Progenitor cell of endocrine pancreas (in vitro differentiated cells): ENCODE measurements around the gene SCRN1. TPM values are rescaled to one million over a fixed set of nuclear protein-coding genes. Genes with fewer than 3 reads are reported as not detected.

Source experiments
- DNase-seq: peaks from one replicate; pipeline ENCODE4 v3.0.0; 2021; ENCODE audit warnings: low spot score; ENCODE audit not compliant: unreplicated experiment
- H3K27ac Mint-ChIP-seq: 2 replicates; pipeline ENCODE4 v1.8.0; 2021; ENCODE audit warnings: mild to moderate bottlenecking, moderate library complexity, mixed read lengths
- H3K27me3 Mint-ChIP-seq: 2 replicates; pipeline ENCODE4 v1.8.0; 2021; ENCODE audit warnings: mixed read lengths
- H3K36me3 Mint-ChIP-seq: 2 replicates; pipeline ENCODE4 v1.8.0; 2022; ENCODE audit warnings: mixed read lengths; ENCODE audit not compliant: insufficient read depth
- H3K4me1 Mint-ChIP-seq: 2 replicates; pipeline ENCODE4 v1.8.0; 2021; ENCODE audit warnings: low read depth, mixed read lengths
- H3K4me3 Mint-ChIP-seq: 2 replicates; pipeline ENCODE4 v1.8.0; 2021; ENCODE audit warnings: low read depth, mild to moderate bottlenecking, moderate library complexity, mixed read lengths
- H3K9me3 Mint-ChIP-seq: 2 replicates; pipeline ENCODE4 v1.8.0; 2021; ENCODE audit warnings: low read depth, mixed read lengths
- total RNA-seq: library from RNA; stranded (reverse); gene quantifications from 2 replicates; pipeline ENCODE4 v1.2.1, GENCODE V29; 2021
- TF ChIP-seq, protein P1 (sequence below): fragments of 200-600 bp; sonication (generic); IDR thresholded peaks from one replicate; pipeline ENCODE4 v1.5.0; 2021; ENCODE audit warnings: antibody characterized with exemption, mild to moderate bottlenecking; ENCODE audit not compliant: unreplicated experiment

The SCRN1 gene
- total RNA-seq, 1 donor from 2014 or later = 53.4 TPM

DNA sequence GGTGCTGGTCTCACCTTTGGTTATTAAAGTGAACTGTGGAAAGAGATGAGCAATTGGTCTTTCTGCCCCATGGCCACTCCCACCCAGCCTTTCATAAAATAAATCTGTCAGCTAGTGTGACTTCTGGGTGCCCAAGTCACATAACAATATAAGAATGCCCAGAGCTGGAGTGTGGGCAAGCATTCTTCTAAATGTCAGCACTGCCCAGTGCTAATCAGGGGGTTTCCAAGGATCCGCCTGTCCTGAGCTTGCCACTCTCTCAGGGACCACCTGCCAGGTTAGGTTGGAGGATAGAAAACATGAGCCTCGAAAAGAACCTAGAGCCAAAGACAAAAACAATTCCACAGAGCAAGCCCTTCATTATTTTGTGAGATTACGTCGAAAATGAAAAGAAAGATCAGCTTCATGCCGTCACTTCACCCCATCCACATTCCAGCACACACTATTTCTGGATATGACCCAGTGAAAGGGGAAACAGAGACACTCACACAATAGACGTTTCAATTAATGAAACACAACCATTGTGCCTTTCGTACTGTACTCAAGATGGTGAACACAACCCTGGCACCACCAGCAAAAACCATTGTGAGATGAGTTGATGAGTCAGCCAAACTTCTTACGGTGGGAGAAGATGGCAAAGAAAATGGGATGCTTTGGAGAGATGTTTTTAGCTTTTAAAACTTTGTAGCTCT, 30.8 kb downstream of the SCRN1 start:
- Mint-ChIP-seq H3K4me1 (peaks cover 31% of the 10 kb centered on the region), H3K4me3 (no peak overlapping the region), H3K9me3 (peaks cover 3% of the 10 kb centered on the region), H3K27ac (peak overlapping the region; percentile 22), H3K27me3 (no peaks in the 10 kb centered on the region), H3K36me3 (peaks cover 21% of the 10 kb centered on the region)
- TF ChIP-seq, protein P1, sequence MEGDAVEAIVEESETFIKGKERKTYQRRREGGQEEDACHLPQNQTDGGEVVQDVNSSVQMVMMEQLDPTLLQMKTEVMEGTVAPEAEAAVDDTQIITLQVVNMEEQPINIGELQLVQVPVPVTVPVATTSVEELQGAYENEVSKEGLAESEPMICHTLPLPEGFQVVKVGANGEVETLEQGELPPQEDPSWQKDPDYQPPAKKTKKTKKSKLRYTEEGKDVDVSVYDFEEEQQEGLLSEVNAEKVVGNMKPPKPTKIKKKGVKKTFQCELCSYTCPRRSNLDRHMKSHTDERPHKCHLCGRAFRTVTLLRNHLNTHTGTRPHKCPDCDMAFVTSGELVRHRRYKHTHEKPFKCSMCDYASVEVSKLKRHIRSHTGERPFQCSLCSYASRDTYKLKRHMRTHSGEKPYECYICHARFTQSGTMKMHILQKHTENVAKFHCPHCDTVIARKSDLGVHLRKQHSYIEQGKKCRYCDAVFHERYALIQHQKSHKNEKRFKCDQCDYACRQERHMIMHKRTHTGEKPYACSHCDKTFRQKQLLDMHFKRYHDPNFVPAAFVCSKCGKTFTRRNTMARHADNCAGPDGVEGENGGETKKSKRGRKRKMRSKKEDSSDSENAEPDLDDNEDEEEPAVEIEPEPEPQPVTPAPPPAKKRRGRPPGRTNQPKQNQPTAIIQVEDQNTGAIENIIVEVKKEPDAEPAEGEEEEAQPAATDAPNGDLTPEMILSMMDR = no peak
- DNase-seq = no peak

DNA sequence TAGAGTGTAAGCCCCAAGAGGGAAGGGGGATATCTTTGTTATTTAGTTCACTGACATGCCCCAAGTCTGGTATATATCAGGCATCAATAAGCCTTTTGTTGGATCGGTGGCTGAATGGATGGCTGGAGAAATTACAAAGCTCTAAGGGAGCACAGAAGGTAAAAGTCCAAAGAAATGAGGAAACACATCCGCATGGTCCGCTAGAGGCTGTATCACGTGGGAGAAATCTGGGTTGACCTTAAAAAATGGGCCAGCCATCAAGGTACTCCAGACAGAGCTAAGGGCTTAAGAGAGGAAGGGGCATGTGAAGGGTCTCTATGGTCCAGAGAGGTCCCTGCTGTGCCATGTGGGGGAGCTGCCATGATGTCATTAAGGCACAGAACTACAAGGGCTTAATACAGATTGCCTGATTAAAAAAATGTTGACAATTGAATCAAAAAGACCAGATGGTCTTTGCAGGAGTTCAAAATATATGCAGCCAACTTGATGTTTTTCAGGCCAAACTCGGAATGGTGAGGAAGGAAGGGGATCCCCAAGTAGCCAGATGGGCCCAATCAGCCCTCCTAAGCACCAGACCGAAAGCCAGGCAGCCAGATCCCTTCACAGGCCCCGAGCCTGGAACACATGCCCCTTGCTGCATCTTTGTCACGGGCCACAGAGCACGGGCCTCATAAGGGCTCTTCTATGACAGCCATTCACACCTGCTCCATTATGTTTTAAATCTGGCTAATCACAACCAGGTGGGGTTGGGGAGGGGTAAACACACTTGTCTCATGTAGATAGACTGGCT, 31.9 kb downstream of the SCRN1 start:
- H3K4me1 Mint-ChIP-seq = peaks cover 31% of the 10 kb centered on the region
- peaks cover 17% of the 10 kb centered on the region for H3K36me3 Mint-ChIP-seq
- H3K4me3 Mint-ChIP-seq = no peak overlapping the region
- H3K9me3 Mint-ChIP-seq = peaks cover 3% of the 10 kb centered on the region
- H3K27ac Mint-ChIP-seq = peak overlapping the region; percentile 73
- no peaks in the 10 kb centered on the region for H3K27me3 Mint-ChIP-seq
- DNase-seq = no peak
- TF ChIP-seq, protein P1 = no peak

DNA sequence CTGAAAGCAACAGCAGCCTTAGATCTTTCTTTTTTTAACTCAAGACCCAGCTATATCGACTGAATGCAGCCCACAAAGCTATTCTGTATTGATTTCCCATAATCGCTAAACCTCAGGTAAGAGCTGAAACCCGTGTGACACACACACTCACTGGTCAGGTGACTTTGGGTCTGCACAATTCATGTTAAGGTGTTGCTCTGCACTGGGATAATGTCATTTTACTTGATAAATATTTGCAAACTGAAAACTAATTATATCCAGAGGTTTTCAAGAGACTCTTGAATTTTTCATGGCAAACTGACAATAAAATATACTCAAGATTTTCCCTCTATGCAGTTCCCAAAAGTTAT, 33.1 kb downstream of the SCRN1 start:
- peaks cover 31% of the 10 kb centered on the region for H3K4me1 Mint-ChIP-seq
- no peaks in the 10 kb centered on the region for H3K27me3 Mint-ChIP-seq
- TF ChIP-seq, protein P1 = no peak
- H3K36me3 Mint-ChIP-seq = peaks cover 15% of the 10 kb centered on the region
- H3K4me3 Mint-ChIP-seq = peak overlapping the region; percentile 17
- peak overlapping the region; percentile 94 for H3K27ac Mint-ChIP-seq
- H3K9me3 Mint-ChIP-seq = no peaks in the 10 kb centered on the region
- no peak for DNase-seq

DNA sequence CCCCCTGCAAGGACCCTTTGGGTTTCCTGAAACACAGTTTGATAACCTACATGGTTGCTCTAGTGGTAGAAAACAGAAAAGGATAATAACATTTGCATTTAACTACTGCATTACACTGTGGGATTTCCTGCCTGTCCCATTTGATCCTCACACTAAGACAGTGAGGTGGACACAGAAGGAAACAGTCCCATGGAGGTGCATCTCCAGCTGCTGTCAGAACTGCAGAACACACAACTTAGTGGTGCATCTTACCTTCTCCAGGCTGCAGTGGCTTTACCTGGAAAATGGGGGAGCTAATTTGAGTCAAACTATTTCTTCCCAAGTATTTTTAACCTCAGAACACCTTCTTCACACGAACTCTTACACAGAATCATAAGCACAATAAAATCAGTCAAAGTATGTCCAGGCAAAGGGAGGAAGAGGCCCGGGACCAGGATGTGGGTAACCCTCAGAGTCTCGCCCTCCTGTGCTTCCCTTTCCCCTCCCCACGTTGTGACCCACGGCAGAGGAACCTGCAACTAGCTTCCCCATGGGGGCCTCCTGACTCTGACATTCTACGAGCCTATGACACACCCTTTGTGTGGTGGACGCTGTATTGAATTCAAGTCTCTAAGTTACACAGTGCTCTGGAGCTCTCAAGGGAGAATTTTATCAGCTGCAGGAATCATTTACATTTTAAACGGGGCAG, 33.7 kb downstream of the SCRN1 start:
- H3K27ac Mint-ChIP-seq = peak overlapping the region; percentile 94
- H3K36me3 Mint-ChIP-seq = peaks cover 18% of the 10 kb centered on the region
- TF ChIP-seq, protein P1 = no peak
- no peaks in the 10 kb centered on the region for H3K9me3 Mint-ChIP-seq
- H3K4me1 Mint-ChIP-seq = peaks cover 31% of the 10 kb centered on the region
- DNase-seq = no peak
- H3K4me3 Mint-ChIP-seq = peak overlapping the region; percentile 17
- H3K27me3 Mint-ChIP-seq = no peaks in the 10 kb centered on the region

DNA sequence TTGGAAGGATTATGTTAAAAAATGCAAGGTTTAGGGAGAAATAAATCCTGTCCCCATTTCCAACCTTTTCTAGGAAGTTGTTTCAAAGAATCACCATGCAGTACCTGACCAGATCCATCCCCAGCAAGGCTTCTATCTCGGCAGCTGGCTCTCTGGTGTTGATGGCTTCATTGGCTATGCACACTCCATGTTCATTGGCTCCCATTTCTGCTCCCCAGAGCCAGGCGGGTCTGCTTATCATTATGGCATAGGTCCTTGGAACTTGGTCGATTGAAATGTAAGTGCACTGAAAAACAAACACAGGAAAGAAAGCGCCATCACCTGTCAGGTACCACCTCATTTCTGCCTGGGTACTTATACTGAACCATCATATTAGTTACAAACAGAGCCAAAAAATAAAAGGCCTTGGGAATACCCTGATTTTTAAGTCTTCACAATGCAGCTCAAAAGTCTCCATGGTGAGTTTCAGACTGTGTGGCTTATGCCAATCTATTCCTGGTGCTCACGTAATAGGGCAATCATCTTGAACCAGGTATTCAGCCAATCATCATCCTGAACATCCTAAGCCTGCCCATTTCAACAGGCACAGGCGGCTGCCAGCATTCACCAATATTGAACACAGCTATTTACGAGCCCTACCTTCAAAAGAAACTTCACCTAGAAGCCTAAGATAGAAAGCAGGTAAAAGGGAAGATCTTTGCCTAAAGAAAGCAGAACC, 34.4 kb downstream of the SCRN1 start:
- Mint-ChIP-seq H3K36me3 (peaks cover 16% of the 10 kb centered on the region), H3K27ac (peak overlapping the region; percentile 94), H3K4me3 (no peak overlapping the region), H3K9me3 (no peaks in the 10 kb centered on the region), H3K27me3 (no peaks in the 10 kb centered on the region), H3K4me1 (peaks cover 31% of the 10 kb centered on the region)
- no peak for DNase-seq
- TF ChIP-seq, protein P1 = no peak
